Measurements from ENCODE around the gene RUVBL2.
"Not testable (repeated sequence)": the region's sequence is repeated elsewhere in the genome, so short reads cannot be mapped to it uniquely, and the experiment has no call there.

RUVBL2 gene

DNA sequence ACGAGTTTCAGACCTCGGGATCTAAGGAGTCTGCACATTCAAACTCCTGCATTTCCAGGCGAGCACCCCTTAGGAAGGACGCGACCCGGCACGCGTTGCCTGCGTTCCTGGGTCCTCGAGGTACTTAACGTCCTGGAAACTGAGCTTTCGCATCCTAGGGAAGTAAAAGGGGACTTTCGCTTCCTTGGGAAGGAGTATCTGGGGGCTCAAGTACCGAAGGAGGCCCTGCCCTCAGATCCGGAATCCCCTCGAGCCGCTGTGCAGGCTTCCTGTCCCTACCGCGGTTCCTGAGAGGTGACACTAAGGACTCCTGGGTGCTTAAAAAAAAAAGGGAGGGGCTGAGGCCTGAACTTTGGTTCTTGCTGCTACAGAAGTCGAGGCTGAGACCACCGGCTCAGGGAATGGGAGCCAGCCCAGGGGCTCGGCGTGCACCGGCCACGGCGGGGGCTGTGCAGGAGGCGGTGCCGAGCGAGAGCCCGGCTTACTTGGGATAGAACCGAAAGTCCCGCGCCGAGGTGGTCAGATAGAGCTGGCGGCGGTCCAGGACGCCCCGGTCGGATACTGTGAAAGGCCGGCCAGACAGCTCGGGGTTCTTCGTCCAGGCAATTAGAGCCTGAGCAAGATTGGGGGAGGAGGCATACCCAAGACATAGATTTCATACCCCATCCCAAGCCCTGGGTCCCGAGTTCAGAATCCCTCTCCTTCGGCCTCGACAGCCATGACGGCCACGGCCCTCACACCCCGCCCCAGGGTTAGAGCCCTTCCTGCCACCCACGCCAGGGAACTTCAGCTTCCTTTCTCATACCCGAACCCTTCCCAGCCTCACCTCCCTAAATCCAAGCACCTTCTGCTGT lies 24.9 kb downstream of the RUVBL2 start:
- not testable (repeated sequence) for DNase-seq

DNA sequence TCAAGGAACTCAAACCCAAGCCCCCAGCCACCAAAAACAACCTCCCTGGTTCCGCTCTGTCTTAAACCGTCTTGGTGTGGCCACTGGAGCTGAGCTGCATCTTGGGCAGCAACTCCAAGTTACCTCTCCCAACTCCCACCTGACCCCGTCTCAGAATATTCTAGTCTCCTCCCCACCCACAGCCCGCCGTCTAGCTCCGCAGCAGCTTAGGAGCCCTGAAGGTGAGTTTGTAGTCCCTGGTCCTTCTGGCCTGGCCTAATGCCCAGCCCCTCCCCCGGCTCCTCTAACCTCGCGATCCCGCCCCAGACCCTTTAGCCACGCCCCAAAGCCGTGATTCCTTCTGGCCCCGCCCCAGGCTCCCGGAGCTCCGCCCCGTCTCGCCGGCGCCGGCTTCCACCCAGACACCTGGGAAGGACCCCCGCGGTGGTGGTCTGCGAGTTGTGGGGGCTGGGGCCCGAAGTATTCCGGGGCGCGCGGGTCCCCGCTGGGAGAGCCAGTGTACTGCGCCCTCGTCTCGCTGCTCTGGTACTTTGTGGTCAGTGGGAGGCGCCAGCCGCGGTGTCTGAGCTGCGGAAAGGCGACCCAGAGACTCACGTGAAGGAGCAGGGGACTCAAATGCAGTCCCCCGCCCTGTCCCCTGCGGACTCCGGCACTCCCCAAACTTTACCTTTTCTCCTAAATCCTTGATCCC lies 25.7 kb downstream of the RUVBL2 start:
- DNase-seq, result peak; percentile 36

DNA sequence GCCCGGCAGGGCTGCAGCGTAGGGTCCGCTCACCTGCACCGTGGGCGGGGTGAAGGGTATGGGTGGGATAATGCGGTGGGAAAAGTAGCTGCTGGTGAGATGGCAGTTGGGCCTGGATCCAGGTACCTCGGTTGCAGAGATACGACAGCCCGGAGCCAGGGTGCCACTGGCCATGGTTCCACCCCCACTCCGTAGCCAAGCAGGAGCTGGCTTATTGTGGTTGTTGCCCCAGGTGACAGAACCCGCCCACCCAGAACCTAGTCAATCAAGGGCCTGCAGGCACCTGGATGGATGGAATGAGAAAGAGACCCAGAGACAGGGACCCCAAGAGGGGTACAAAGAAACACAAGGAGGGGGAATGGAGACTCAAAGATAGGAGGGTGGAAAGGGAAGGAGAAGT lies 26.7 kb downstream of the RUVBL2 start:
- no peak for DNase-seq

DNA sequence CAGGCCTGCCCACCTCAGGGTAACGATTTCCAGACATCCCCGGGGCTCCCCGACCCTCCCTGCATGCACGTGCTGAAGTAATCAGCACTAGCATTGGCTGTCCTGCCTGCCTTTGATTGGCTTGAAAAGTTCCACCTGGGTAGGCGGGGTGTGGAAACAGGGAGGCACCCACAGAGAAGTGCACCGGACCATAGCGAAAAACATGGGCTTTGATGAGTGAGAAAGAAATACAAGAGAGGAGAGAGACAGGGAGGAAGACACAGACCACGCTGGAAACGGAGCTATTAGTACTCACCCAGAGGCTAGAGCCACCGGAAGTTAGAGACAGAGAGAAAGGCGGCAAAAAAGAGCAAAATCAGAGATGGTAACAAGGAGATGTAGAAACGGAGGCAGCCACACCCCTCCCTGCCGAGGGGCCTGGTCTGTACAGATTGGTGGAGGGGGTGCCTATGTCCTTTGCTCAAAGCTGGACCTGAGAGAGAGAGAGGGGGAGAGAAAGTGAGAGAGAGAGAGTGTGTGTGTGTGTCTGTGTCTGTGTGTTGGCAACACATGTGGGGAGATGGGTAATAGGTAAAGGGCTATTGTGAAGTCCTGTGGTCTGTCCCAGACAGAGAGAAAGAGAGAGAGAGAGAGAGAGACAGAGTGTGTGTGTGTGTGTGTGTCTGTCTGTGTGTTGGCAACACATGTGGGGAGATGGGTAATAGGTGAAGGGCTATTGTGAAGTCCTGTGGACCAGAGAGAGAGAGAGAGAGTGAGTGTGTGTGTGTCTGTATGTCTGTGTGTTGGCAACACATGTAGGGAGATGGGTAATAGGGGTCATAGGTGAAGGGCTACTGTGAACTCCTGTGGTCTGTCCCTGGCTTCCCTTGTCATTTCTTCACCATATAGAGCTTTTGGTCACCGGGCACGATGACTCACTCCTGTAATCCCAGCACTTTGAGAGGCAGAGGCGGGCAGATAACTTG lies 27.5 kb downstream of the RUVBL2 start:
- DNase-seq, result peak; percentile 25

- DNase-seq, result no peak
These were observed 28.4 kb downstream of the RUVBL2 start for GRCh38 chr19:49022116-49022515.

DNA sequence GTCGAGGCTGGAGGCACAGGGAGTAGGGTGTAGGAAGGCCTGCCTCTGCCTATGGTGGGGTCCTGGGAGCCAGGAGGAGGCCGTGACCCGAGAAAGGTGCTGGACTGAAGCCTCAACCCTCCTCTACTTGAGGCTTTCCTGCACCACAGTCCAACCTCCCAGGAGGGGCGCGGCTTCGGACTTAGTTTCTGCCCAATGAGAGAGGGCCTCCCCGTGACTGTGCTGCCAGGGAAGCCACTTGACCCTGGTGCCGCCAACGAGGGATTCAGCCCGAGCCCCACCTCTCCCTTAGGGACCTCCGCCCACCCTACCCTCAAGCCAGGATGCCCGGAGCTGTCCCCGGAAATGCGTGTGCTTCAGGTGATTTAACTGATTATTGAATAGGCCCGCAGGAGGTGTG lies 30.5 kb downstream of the RUVBL2 start, which contains the start of gene CGB3:
TSS of gene CGB3 (minus strand) at position 101 of the 400 bp plus-strand sequence. CDS start 362 bp downstream, outside the sequence.
- DNase-seq, result not testable (repeated sequence)

DNA sequence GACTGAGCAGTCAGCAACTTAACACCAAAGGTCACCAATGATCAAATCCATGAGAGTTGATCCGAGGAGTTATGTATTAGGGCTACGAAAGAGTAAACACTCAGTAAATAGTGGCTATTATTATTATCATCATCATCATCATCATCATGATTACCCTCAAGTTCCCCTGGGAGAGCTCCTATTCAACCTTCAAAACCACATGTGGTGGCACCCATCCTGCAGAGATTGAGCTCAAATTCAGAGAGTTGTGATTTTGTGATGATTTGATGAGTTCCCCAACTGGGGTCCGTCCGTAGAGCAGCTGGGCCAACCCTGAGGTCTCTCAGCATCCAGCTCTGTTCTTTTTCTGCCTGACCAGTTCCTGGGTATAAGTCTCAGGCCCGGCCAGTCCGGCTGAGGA lies 31.4 kb downstream of the RUVBL2 start:
- not testable (repeated sequence) for DNase-seq

- peak; percentile 36 for DNase-seq
These were observed 31.9 kb downstream of the RUVBL2 start for GRCh38 chr19:49025599-49025998.

DNA sequence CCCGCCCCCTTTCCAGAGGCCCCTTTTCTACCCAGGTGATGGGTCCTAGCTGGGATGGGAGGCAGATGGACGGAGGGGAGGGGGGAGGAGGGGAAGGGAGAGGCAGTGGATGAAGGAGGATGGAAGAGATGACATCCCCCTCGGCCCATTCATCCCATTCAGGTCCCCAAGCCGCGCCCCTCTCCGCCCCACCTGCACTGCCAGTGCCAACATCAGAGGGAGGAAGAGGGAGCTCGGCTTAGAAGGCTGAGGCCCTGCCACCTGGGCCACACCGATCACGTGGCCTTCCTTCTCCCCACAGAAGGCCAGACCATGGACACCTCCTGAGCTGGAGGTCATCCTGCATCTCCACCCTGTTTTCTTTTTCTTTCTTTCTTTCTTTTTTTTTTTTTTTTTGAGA lies 35.0 kb downstream of the RUVBL2 start:
- DNase-seq, result not testable (repeated sequence)

DNA sequence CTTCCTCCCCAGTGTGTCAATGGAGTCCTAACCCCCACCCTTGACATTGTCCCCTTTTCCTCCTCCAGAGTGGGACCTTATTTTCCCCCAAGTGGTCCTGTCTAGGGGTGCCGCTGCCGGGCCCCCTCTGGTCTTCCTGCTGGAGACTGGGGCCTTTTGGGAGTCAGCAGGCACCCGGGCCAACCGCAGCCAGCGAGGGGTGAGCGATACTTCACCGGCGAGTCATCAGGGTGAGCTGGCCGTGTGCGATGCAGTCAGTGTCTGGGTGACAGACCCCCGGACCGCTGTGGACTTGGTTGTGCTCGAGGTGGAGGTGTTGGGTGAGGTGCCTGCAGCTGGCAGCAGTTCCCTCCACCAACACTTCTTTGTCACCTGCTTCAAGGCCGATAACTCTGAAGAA lies 36.1 kb downstream of the RUVBL2 start:
- peak; percentile 46 for DNase-seq

- not testable (repeated sequence) for DNase-seq
These were observed 36.6 kb downstream of the RUVBL2 start for GRCh38 chr19:49030323-49030722.

DNA sequence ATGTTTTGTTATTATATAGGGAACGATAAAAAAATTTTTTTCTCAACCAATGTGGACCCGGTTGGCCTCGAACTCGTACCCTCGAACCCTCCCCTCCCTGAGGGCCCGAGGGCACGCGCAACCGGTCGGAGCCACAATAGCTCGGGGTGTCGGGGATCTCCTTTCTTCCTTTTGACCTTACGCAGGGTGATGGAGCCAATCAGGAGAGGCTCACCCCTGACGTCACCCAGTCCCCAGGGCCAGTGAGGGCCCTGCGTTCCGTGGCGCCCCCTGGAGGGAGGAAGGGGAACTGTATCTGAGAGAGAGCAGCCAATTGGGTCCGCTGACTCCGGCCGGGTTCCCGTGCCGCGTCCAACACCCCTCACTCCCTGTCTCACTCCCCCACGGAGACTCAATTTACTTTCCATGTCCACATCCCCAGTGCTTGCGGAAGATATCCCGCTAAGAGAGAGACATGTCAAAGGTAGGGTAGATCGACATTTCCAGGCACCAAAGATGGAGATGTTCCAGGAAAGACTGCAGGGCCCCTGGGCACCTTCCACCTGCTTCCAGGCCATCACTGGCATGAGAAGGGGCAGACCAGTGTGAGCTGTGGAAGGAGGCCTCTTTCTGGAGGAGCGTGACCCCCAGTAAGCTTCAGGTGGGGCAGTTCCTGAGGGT lies 38.1 kb downstream of the RUVBL2 start, which contains the start of gene CGB2:
TSS of gene CGB2 (plus strand) at position 249 of the 660 bp plus-strand sequence. CDS start at position 455, 206 bp downstream.
- not testable (repeated sequence) for DNase-seq

DNA sequence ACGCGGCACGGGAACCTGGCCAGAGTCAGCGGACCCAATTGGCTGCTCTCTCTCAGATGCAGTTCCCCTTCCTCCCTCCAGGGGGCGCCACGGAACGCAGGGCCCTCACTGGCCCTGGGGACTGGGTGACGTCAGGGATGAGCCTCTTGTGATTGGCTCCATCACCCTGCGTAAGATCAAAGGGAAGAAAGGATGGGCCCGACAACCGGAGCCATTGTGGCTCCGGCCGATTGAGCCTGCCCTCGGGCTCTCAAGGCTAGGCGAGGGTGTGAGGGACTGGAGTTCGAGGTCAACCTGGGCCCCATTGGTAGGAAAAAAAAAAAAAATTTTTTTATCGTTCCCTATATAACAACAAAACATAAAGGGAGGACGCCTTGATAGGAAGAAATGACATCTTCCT lies 43.1 kb downstream of the RUVBL2 start, which contains the start of gene CGB1:
TSS of gene CGB1 (minus strand) at position 81 of the 400 bp plus-strand sequence. CDS start 184 bp downstream, outside the sequence.
- not testable (repeated sequence) for DNase-seq

DNA sequence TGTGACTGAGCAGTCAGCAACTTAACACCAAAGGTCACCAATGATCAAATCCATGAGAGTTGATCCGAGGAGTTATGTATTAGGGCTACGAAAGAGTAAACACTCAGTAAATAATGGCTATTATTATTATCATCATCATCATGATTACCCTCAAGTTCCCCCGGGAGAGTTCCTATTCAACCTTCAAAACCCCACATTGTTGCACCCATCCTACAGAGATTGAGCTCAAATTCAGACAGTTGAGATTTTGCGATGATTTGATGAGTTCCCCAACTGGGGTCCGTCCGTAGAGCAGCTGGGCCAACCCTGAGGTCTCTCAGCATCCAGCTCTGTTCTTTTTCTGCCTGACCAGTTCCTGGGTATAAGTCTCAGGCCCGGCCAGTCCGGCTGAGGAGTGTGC lies 44.4 kb downstream of the RUVBL2 start:
- DNase-seq, result not testable (repeated sequence)

GRCh38 chr19:49038557-49039276 lies 45.0 kb downstream of the RUVBL2 start:
- DNase-seq, result peak; percentile 66

GRCh38 chr19:49039736-49040135 lies 46.0 kb downstream of the RUVBL2 start:
- not testable (repeated sequence) for DNase-seq

DNA sequence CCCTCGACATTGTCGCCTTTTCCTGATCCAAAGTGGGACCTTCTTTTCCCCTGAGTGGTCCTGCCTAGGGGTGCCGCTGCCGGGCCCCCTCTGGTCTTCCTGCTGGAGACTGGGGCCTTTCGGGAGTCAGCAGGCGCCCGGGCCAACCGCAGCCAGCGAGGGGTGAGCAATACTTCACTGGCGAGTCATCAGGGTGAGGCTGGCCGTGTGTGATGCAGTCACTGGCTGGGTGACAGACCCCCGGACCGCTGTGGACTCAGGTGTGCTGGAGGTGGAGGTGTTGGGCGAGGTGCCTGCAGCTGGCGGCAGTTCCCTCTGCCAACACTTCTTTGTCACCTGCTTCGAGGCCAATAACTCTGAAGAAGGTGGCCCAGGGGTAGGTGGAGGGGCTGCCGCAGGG lies 48.5 kb downstream of the RUVBL2 start:
- DNase-seq, result no peak

- not testable (repeated sequence) for DNase-seq
These were observed 49.0 kb downstream of the RUVBL2 start for GRCh38 chr19:49042666-49043065.

- DNase-seq, result not testable (repeated sequence)
These were observed 49.9 kb downstream of the RUVBL2 start, which contains the start of gene CGB5 for GRCh38 chr19:49043548-49043947. Gene CGB5, plus strand, starts transcription at chr19:49043848. Its CDS starts 362 bp downstream, at chr19:49044210.

- not testable (repeated sequence) for DNase-seq
These were observed 55.3 kb downstream of the RUVBL2 start, which contains the start of gene CGB8 for GRCh38 chr19:49049011-49049410. Gene CGB8, minus strand, starts transcription at chr19:49049111. Its CDS starts 372 bp downstream, at chr19:49048739.

DNA sequence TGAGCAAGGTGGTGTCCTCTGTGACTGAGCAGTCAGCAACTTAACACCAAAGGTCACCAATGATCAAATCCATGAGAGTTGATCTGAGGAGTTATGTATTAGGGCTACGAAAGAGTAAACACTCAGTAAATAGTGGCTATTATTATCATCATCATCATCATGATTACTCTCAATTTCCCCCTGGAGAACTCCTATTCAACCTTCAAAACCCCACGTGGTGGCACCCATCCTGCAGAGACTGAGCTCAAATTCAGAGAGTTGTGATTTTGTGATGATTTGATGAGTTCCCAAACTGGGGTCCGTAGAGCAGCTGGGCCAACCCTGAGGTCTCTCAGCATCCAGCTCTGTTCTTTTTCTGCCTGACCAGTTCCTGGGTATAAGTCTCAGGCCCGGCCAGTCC lies 56.1 kb downstream of the RUVBL2 start:
- DNase-seq, result not testable (repeated sequence)
